OCI-LY7 (cell line): ENCODE data around the gene ERP44. TPM values are rescaled to one million over a fixed set of nuclear protein-coding genes. Genes with fewer than 3 reads are reported as not detected.

ENCODE experiments used
- BruUV-seq: library from RNA; stranded (reverse); fragments of 400-500 nt; replicated peaks from 2 replicates; lab custom pipeline; 2021; lab: Mats Ljungman, UMichigan
- CTCF ChIA-PET: fragments of 300-600 bp; sonication (Branson Sonifier 250); formaldehyde crosslinking; loops from one replicate; lab custom pipeline; 2022; ENCODE audit warnings: antibody characterized with exemption; ENCODE audit not compliant: unreplicated experiment; lab: Charles Lee
- POLR2A ChIA-PET: fragments of 300-600 bp; sonication (Branson Sonifier 250); formaldehyde crosslinking; loops from one replicate; lab custom pipeline; 2022; ENCODE audit warnings: antibody characterized with exemption; lab: Charles Lee
- DNase-seq: peaks from one replicate; pipeline ENCODE4 v3.0.0-alpha.2; 2015; ENCODE audit warnings: low spot score
- H2AFZ ChIP-seq: fragments of 200-600 bp; sonication (generic), shearing (Covaris generic); 2 replicates; pipeline ENCODE4 v1.6.1; 2014; ENCODE audit warnings: mild to moderate bottlenecking, antibody characterized with exemption, low read length, moderate library complexity
- H3K27ac ChIP-seq: fragments of 200-600 bp; sonication (generic); 2 replicates; pipeline ENCODE4 v1.5.1; 2014; ENCODE audit warnings: mixed run types, low read depth, mild to moderate bottlenecking, moderate library complexity, low read length, inconsistent platforms; ENCODE audit not compliant: poor library complexity, severe bottlenecking
- H3K36me3 ChIP-seq: fragments of 200-600 bp; sonication (generic); 2 replicates; pipeline ENCODE4 v1.6.1; 2014; ENCODE audit warnings: mild to moderate bottlenecking, antibody characterized with exemption, low read length, moderate library complexity, mixed read lengths; ENCODE audit not compliant: insufficient read depth
- H3K4me1 ChIP-seq: fragments of 200-600 bp; sonication (generic); 2 replicates; pipeline ENCODE4 v1.5.1; 2014; ENCODE audit warnings: mild to moderate bottlenecking, low read length; ENCODE audit not compliant: insufficient read depth, poor library complexity, severe bottlenecking
- H3K4me2 ChIP-seq: fragments of 200-600 bp; sonication (generic); 2 replicates; pipeline ENCODE4 v1.6.1; 2014; ENCODE audit warnings: mild to moderate bottlenecking, low read length
- H3K4me3 ChIP-seq: fragments of 200-600 bp; sonication (generic); 2 replicates; pipeline ENCODE4 v1.5.1; 2014; ENCODE audit warnings: mild to moderate bottlenecking, low read depth, low read length; ENCODE audit not compliant: poor library complexity, severe bottlenecking
- H3K79me2 ChIP-seq: fragments of 200-600 bp; sonication (generic); 2 replicates; pipeline ENCODE4 v1.6.1; 2016; ENCODE audit warnings: low read depth, mild to moderate bottlenecking, low read length, moderate library complexity, mixed read lengths; ENCODE audit not compliant: insufficient read depth
- H3K9me2 ChIP-seq: fragments of 200-600 bp; sonication (generic); 2 replicates; pipeline ENCODE4 v1.6.1; 2016; ENCODE audit warnings: mild to moderate bottlenecking, low read length, mixed read lengths; ENCODE audit not compliant: insufficient read depth
- H3K9me3 ChIP-seq: fragments of 200-600 bp; sonication (generic); 2 replicates; pipeline ENCODE4 v1.6.1; 2014; ENCODE audit warnings: mild to moderate bottlenecking, mixed run types, low read length, mixed read lengths
- H4K20me1 ChIP-seq: fragments of 200-600 bp; sonication (generic); 2 replicates; pipeline ENCODE4 v1.6.1; 2014; ENCODE audit warnings: mild to moderate bottlenecking, antibody characterized with exemption, low read length, moderate library complexity, mixed read lengths; ENCODE audit not compliant: insufficient read depth
- EZH2phosphoT487 ChIP-seq: fragments of 200-600 bp; sonication (generic); IDR thresholded peaks from 2 replicates; pipeline ENCODE4 v1.6.1; 2018; ENCODE audit warnings: low read depth, borderline replicate concordance, mild to moderate bottlenecking, mixed run types, antibody characterized with exemption, low read length, moderate library complexity, mixed read lengths
- intact Hi-C: fragments of 100-400 bp; cut with micrococcal nuclease; formaldehyde crosslinking; loops from one replicate; pipeline ENCODE4 v1.10.0; 2022; ENCODE audit not compliant: unreplicated experiment
- total RNA-seq, 2 experiments: library from RNA; depleted of rRNA in 1 of 2; stranded (reverse); fragments of >200 nt in 1 of 2; shearing (Covaris generic) in 1 of 2; gene quantifications; 2 replicates each; pipeline ENCODE4 v1.2.3, GENCODE V29; 2014 to 2022
- TF ChIP-seq, protein P1 (sequence below): fragments of 200-600 bp; sonication (generic); conservative IDR thresholded peaks from 2 replicates; pipeline ENCODE4 v1.5.1; 2014; ENCODE audit warnings: mild to moderate bottlenecking, antibody characterized with exemption, low read length, moderate library complexity, mixed read lengths

ERP44 gene
- total RNA-seq, 2 experiments from 2014 or later, result 19.3 to 28.1 TPM

DNA sequence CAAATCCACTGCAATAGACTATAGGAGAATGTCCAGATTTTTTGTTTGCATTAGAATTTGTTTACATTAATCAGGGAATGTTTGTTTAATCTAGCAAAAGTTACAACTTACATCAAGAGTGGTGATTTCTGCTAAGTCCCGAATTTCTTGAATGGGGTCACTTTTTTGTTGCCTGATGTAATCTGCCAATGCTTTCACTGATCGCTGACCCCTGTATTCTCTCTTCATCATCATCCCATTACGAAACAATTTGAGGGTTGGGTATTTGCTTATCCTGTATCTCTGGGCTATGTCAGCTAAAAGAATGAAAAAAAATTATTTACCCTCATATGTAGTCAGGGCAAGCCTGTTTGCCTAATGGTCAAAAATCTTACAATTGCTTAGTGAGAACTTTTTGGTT is 76.9 kb downstream of the ERP44 start:
- no peak for TF ChIP-seq EZH2phosphoT487
- TF ChIP-seq, protein P1, sequence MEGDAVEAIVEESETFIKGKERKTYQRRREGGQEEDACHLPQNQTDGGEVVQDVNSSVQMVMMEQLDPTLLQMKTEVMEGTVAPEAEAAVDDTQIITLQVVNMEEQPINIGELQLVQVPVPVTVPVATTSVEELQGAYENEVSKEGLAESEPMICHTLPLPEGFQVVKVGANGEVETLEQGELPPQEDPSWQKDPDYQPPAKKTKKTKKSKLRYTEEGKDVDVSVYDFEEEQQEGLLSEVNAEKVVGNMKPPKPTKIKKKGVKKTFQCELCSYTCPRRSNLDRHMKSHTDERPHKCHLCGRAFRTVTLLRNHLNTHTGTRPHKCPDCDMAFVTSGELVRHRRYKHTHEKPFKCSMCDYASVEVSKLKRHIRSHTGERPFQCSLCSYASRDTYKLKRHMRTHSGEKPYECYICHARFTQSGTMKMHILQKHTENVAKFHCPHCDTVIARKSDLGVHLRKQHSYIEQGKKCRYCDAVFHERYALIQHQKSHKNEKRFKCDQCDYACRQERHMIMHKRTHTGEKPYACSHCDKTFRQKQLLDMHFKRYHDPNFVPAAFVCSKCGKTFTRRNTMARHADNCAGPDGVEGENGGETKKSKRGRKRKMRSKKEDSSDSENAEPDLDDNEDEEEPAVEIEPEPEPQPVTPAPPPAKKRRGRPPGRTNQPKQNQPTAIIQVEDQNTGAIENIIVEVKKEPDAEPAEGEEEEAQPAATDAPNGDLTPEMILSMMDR, result no peak
- H4K20me1 ChIP-seq, result no peaks in the 10 kb centered on the region
- peaks cover 6% of the 10 kb centered on the region for H3K4me1 ChIP-seq
- no peak overlapping the region for H3K4me3 ChIP-seq
- no peak overlapping the region for H3K27ac ChIP-seq
- no TSS peak for BruUV-seq
- no peak overlapping the region for H3K4me2 ChIP-seq
- no peaks in the 10 kb centered on the region for H3K9me3 ChIP-seq
- CTCF ChIA-PET, result no interaction called here
- DNase-seq, result no peak
- POLR2A ChIA-PET, result no interaction called here
- intact Hi-C loops, result loop anchor here (10.0 kb wide), 2 partner anchors 573 to 837 kb away; no protein-coding TSS in a partner anchor
- peaks cover 34% of the 10 kb centered on the region; the same call in 1 of the 2 replicates for H3K79me2 ChIP-seq
- no peak overlapping the region for H2AFZ ChIP-seq
- no peaks in the 10 kb centered on the region for H3K9me2 ChIP-seq
- peaks cover 85% of the 10 kb centered on the region for H3K36me3 ChIP-seq

DNA sequence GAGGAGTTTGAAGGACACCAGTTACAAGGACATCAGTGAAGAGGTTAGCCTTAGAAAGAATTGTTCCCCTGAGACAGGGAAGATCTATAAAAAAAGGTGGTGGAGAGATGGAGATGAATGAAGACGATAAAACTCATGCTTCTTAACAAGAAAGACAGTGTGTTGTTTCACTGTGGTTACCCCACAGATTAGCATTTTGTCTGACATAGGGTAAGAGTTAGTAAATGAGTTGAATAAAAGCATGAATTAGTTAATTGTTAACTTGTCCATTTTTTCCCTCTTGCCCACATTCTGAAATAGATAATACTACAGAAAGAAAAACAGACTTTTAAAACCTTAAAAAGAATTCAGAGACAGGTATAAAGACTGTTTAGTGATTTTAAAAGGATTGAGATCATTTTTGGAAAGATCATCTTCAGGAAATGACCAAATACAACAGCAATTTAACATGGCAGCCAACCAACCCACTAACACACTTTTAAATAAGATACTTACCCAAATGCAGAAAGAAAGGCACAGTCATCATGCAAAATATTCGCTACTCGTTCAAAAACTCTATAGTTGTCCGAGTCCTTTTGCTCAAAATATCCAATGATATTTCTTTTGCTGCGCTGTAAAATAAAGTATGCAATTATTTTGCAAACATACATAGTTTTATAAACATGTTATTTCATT is 78.5 kb downstream of the ERP44 start:
- Histone ChIP-seq H3K9me3 (no peaks in the 10 kb centered on the region), H3K36me3 (peaks cover 89% of the 10 kb centered on the region), H4K20me1 (no peaks in the 10 kb centered on the region), H2AFZ (no peak overlapping the region), H3K4me3 (no peak overlapping the region), H3K27ac (no peak overlapping the region), H3K4me1 (no peaks in the 10 kb centered on the region), H3K79me2 (peaks cover 18% of the 10 kb centered on the region; the same call in 1 of the 2 replicates), H3K4me2 (no peak overlapping the region), H3K9me2 (no peaks in the 10 kb centered on the region)
- no peak for DNase-seq
- intact Hi-C loops, result loop anchor here (10.0 kb wide), 2 partner anchors 575 to 835 kb away; no protein-coding TSS in a partner anchor
- ChIA-PET POLR2A (interaction anchor here (0.7 to 1.2 kb wide), 2 partner anchors 41 to 177 kb away, joined by 3 read pairs; no protein-coding TSS in a partner anchor), CTCF (no interaction called here)
- no peak for TF ChIP-seq EZH2phosphoT487
- BruUV-seq, result no TSS peak

DNA sequence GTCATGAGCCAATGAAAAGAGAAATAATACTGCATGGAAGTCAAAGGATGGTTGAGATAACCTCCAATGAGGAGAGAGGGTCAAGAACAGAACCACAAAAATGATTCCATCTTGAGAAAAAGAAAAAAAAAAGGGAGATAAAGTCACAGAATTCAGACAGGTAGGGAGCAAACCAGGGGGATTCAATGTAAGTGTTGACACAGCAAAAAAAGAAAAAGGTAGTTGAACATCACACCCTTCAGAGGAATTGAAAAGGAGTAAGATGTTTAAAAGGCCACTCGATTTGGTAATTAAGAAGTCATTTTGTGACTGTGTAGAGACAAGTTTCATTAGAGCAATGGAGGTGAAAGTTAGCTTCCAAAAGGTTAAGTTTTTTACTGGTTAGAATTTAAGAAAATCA is 79.3 kb downstream of the ERP44 start:
- Histone ChIP-seq H3K4me2 (no peak overlapping the region), H3K27ac (no peak overlapping the region), H2AFZ (no peak overlapping the region), H3K9me3 (no peaks in the 10 kb centered on the region), H3K36me3 (peaks cover 94% of the 10 kb centered on the region), H3K9me2 (no peaks in the 10 kb centered on the region), H3K4me3 (no peak overlapping the region), H3K79me2 (peaks cover 11% of the 10 kb centered on the region; the same call in 1 of the 2 replicates), H4K20me1 (no peaks in the 10 kb centered on the region), H3K4me1 (no peaks in the 10 kb centered on the region)
- BruUV-seq, result no TSS peak
- intact Hi-C loops, result no loop called here
- no peak for TF ChIP-seq EZH2phosphoT487
- TF ChIP-seq, protein P1, result no peak
- no peak for DNase-seq
- CTCF ChIA-PET, result no interaction called here
- POLR2A ChIA-PET, result interaction anchor here (0.7 to 1.2 kb wide), 2 partner anchors 40 to 177 kb away, joined by 3 read pairs; no protein-coding TSS in a partner anchor
